K562 treated with DMSO at 1 percent for 24 hours (cell line): Measurements from ENCODE around the gene DDX31. TPM values are rescaled to one million over a fixed set of nuclear protein-coding genes. Genes with fewer than 3 reads are reported as not detected.

Experiments
- total RNA-seq: library from RNA; unstranded; fragments of 300-600 nt; gene quantifications from 2 replicates; pipeline ENCODE4 v1.2.3, GENCODE V29; 2022; ENCODE audit warnings: low read depth; ENCODE audit not compliant: insufficient read depth

DDX31 gene
- 6.8 and 8.1 TPM in 2 replicates for total RNA-seq

DNA sequence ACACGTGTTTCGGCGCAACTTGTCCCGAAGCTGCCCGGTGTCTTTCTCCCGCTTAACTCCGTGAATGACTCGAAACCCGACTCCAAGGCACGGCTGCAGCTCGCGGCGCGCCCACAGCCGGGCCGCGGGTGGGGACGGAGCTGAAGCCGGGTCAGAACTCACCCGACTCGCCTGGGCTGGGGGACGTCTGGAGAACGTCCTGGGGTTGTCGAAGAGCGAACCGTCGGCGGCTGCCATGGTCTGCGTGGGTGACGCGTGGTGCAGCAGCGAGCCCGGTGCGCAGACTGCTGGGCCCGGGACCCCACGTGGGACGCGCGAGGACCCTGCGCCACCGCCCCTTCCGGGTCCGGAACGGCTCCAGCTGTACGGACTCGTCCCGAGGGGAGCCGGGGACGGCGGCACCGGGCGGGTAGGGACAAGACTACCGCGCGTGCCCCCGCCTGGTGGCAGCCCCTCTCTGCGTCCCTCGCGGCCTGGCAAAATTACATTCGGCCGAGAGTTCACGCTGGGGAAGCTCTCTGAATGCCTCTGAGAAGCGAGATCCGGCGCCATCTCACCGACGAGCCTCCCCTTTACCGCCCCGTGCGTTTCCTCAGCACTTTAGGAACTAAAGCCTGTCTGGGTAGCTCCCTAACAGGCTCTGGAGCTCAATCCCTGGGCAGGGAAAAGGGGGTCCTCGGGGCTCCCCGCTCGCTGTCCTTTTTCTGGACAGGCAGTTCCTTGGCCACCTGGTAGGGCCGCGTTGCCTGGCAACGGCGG, at the start of gene DDX31:
Gene DDX31 (minus strand): TSS at position 286 of the 759 bp plus-strand sequence. CDS start 49 bp downstream, at position 237.

DNA sequence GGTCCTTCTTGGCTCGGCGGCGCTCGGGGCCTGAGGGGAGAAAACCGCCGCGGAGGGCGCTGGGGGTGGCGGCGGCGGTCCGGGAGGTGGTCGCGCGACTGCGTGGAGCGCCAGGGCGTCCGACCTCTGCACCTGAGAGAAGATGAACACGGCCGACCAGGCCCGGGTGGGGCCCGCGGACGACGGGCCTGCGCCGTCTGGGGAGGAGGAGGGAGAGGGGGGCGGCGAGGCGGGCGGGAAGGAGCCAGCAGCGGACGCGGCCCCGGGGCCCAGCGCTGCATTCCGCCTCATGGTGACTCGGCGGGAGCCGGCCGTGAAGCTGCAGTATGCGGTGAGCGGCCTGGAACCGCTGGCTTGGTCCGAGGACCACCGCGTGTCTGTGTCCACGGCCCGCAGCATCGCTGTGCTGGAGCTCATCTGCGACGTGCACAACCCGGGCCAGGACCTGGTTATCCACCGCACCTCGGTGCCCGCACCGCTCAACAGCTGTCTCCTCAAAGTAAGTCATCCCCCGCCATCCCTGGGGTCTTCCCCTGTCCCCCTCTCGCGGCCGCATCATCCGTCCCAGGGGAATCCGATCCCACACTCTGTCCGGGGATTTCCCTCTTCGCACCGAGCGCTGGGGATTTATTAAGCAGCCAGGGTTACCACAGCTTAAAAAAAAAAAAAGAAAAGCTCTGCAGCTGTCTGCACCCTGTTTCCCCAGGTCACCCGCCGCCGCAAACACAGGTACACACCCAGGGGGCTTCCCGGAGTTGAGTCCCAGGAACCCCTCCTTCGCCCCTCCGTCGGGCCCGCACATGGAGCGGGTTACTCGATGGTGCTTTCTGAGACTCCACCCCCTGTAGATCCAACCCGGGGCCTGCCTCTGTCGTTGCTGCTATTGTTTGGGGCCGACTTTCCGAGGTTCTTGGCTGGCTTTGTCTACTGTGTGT, 941 bp upstream of the DDX31 start, which contains the start of gene GTF3C4:
Gene GTF3C4 (plus strand): TSS at position 8 of the 935 bp plus-strand sequence. CDS start 135 bp downstream, at position 143.

DNA sequence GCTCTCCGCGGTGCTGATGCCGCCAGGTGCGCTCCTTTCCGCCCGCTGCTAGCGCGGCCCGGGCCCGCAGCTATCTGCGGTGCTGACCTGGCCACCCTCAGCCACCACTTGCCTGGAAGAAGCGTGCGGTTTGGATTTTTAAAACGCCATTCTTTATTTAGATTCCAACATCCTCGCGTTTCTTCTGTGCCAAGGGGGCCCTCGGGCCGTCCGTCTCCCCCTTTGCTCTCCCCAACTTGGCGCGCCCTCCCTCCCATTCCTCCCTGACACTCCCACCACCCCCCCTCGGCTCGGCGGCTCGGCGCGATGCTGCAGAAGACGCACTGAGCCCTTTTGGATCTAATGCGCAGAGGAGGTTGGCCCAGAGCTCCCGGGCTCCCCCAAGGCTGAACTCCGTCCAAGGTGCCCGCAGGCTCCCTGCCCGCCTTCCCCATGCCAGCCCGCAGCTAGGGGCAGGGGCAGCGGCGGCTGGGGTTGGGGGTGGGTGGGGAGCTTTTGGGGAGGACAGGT, 87.5 kb downstream of the DDX31 start, which contains the start of gene BARHL1:
Gene BARHL1 (plus strand): TSS at position 331 of the 510 bp plus-strand sequence. CDS start 192 bp downstream, outside the sequence.

Other genes starting within 250 kb of the DDX31 start
- not detected in 2 replicates for gene BARHL1, start 87.4 kb downstream of the DDX31 start, total RNA-seq
- gene GTF3C4, start 481 bp upstream of the DDX31 start, total RNA-seq, result 7.6 and 7.8 TPM in 2 replicates
- 1.1 TPM in 1 of 2 replicates, not detected in the other for gene AK8, start 208.3 kb upstream of the DDX31 start, total RNA-seq
- 1.8 and 2.1 TPM in 2 replicates for gene SPACA9, start 208.9 kb upstream of the DDX31 start, total RNA-seq